NCI-H82 treated with DMSO at 0.1 percent for 48 hours (cell line): ENCODE data around the gene OVCA2.

Experiments
- DNase-seq: peaks from one replicate; lab custom pipeline; 2025; ENCODE audit not compliant: unreplicated experiment; lab: John Stamatoyannopoulos, UW

The OVCA2 gene

GRCh38 chr17:2030779-2031163, 11.1 kb upstream of the OVCA2 start:
- DNase-seq: no peak

GRCh38 chr17:2033153-2033552, 8.7 kb upstream of the OVCA2 start:
- no peak for DNase-seq

- peak; percentile 62 for DNase-seq
These were observed 7.7 kb upstream of the OVCA2 start for GRCh38 chr17:2034157-2034556.

- no peak for DNase-seq
These were observed 6.8 kb upstream of the OVCA2 start for GRCh38 chr17:2034806-2035540.

GRCh38 chr17:2035541-2036488, 6.0 kb upstream of the OVCA2 start:
- DNase-seq: no peak

GRCh38 chr17:2037155-2037554, 4.7 kb upstream of the OVCA2 start:
- DNase-seq: no peak

GRCh38 chr17:2040219-2040827, 1.5 kb upstream of the OVCA2 start:
- DNase-seq: no peak

GRCh38 chr17:2040942-2041560, 771 bp upstream of the OVCA2 start:
- peak; percentile 88 for DNase-seq

- DNase-seq: no peak
These were observed 597 bp downstream of the OVCA2 start for GRCh38 chr17:2042390-2042847.

- no peak for DNase-seq
These were observed 1.1 kb downstream of the OVCA2 start for GRCh38 chr17:2042933-2043332.

GRCh38 chr17:2043785-2044184, 2.0 kb downstream of the OVCA2 start:
- DNase-seq: no peak

- no peak for DNase-seq
These were observed 2.6 kb downstream of the OVCA2 start for GRCh38 chr17:2044263-2044894.

- no peak for DNase-seq
These were observed 5.8 kb downstream of the OVCA2 start for GRCh38 chr17:2047590-2047989.

GRCh38 chr17:2048805-2049204, 7.0 kb downstream of the OVCA2 start:
- peak; percentile 55 for DNase-seq

GRCh38 chr17:2049333-2050299, 7.8 kb downstream of the OVCA2 start:
- DNase-seq: peak; percentile 44

- DNase-seq: no peak
These were observed 8.7 kb downstream of the OVCA2 start for GRCh38 chr17:2050300-2051060.

- no peak for DNase-seq
These were observed 9.5 kb downstream of the OVCA2 start for GRCh38 chr17:2051061-2051932.
